Retinal pigment epithelial cell (primary cell): ENCODE data around the gene HIPK2.

Experiments used
- DNase-seq: peaks from one replicate; pipeline ENCODE4 v3.0.0-alpha.2; 2010; ENCODE audit warnings: low read depth
- H3K4me3 ChIP-seq: 2 replicates; pipeline ENCODE4 v1.5.1; 2011; ENCODE audit warnings: mild to moderate bottlenecking, low read length, control low read depth, moderate library complexity
- TF ChIP-seq, protein P1 (sequence below): conservative IDR thresholded peaks from 2 replicates; pipeline ENCODE4 v1.5.1; 2011; ENCODE audit warnings: low read depth, low read length, control low read depth, inconsistent platforms

Gene HIPK2

DNA sequence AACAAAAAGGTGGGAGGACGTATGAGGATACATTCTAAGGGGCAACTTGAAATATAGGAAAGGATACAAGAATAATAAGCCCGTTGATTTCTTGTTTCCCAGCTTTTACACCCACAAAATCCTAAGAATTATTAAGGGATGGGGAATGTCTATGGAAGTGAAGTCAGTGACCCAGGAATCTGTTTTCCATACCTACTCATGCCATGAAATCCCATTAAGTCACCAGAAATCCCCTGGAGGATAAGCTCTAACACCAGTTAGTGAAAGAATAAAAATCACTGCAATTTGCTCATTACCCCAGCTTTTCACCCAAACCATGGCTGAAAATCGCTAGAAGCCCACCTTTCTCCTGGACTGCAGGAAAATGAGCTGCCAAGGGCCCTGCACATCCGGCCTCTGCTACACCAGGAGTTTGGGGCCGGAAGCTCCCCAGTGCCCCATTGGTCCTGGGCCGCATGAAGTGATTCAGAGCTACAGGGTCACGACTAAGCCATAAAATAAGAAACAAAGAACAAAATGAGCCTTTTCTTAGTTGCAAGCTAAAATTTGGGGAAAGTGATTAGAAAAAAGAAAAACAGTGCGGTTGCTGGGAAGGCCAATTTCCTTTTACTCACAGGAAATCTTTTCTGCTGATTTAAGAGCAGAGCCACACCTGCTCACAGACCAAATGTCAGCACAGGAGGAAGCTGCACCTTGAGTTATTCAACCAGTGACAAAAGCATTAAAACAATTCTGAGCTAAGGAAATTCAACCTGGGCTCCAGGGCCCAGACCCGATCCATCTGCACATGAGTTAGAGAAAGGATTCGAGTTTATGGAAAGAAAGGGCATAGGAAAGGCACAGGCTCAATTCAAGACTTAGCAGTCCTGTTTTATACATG is 40.3 kb downstream of the HIPK2 start:
- DNase-seq = no peak
- TF ChIP-seq, protein P1, sequence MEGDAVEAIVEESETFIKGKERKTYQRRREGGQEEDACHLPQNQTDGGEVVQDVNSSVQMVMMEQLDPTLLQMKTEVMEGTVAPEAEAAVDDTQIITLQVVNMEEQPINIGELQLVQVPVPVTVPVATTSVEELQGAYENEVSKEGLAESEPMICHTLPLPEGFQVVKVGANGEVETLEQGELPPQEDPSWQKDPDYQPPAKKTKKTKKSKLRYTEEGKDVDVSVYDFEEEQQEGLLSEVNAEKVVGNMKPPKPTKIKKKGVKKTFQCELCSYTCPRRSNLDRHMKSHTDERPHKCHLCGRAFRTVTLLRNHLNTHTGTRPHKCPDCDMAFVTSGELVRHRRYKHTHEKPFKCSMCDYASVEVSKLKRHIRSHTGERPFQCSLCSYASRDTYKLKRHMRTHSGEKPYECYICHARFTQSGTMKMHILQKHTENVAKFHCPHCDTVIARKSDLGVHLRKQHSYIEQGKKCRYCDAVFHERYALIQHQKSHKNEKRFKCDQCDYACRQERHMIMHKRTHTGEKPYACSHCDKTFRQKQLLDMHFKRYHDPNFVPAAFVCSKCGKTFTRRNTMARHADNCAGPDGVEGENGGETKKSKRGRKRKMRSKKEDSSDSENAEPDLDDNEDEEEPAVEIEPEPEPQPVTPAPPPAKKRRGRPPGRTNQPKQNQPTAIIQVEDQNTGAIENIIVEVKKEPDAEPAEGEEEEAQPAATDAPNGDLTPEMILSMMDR = no peak
- no peak overlapping the region for H3K4me3 ChIP-seq

- TF ChIP-seq, protein P1 = no peak
- no peak for DNase-seq
- no peak overlapping the region for H3K4me3 ChIP-seq
These were observed 41.7 kb downstream of the HIPK2 start for GRCh38 chr7:139735912-139736595.

GRCh38 chr7:139735466-139735865 is 42.3 kb downstream of the HIPK2 start:
- TF ChIP-seq, protein P1 = no peak
- no peak overlapping the region for H3K4me3 ChIP-seq
- no peak for DNase-seq

DNA sequence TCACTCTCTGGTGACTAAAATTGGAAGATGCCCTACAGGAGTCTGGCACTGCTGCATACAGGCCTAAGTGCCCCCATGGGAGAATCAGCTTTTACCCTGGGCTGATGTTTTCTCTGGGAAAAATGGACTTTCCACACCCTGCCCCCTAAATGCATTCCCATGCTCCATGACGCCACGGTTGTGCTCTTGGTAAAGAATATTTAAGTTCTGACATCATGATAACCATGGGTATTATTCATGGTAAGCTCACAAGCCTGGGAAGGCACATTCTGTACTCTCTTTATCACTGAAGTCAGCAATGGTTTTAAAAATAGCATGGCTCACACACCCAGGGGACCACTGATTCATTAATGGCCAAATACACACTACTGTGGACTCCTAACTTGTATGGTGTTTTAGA is 43.4 kb downstream of the HIPK2 start:
- TF ChIP-seq, protein P1 = no peak
- DNase-seq = peak; percentile 93
- H3K4me3 ChIP-seq = no peak overlapping the region

DNA sequence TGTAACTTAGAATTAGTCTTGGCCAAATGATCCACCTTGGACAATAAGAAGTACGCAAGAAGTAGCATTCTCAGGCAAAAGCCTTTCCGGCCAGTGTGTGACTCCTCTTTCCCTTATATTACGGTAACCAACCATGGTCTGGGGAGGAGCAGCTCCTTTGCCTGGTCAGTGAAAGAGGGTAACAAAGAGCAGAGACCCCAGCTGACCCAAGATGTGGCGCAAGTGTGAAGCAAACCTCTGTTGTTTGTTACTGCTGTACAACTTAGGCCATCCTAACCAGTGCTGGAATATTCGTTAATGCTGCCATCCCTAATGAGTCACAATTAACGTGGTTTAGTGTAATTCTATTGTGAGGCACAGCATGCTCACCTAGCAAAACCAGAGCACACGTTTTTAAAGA is 44.0 kb downstream of the HIPK2 start:
- DNase-seq = no peak
- no peak overlapping the region for H3K4me3 ChIP-seq
- TF ChIP-seq, protein P1 = no peak

DNA sequence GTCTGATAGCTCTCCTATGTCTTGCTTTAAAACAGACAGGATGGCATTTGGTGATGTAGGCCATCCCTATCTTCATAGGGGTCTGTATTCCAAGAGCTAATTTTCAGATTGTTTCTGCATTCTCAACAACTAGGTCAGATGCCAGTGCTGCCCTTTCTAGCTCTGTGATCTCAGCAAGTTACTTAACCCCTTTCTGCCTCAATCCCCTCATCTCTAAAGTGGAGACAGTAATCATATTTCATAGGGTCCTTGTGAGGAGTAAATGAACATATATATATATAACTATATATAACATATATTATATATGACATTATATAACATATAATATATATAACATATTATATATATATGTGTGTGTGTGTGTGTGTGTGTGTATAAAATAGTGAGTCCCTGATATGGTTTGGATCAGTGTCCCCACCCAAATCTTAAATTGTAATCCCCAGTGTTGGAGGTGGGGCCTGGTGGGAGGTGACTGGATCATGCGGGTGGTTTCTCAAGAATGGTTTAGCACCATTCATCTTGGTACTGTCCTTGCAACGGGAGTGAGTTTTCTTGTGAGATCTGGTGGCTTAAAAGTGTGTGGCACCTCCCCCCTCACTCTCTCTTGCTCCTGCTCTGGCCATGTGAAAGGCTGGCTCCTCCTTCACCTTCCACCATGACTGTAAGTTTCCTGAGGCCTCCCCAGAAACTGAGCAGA is 45.2 kb downstream of the HIPK2 start:
- no peak overlapping the region for H3K4me3 ChIP-seq
- DNase-seq = no peak
- TF ChIP-seq, protein P1 = no peak
